NCI-H460 (cell line): ENCODE measurements around the gene KLK7. TPM values are rescaled to one million over a fixed set of nuclear protein-coding genes. Genes with fewer than 3 reads are reported as not detected.
"Not testable (repeated sequence)": the region's sequence is repeated elsewhere in the genome, so short reads cannot be mapped to it uniquely, and the experiment has no call there.

Experiments used
- DNase-seq: peaks from one replicate; pipeline ENCODE4 v3.0.0-alpha.2; 2016; ENCODE audit warnings: low read depth; ENCODE audit errors: extremely low read depth
- total RNA-seq: library from RNA; depleted of rRNA; stranded (reverse); fragments of >200 nt; shearing (Covaris generic); gene quantifications from 2 replicates; pipeline ENCODE4 v1.2.3, GENCODE V29; 2014

Gene KLK7
- total RNA-seq, 1 experiment from 2014 or later = not detected

DNA sequence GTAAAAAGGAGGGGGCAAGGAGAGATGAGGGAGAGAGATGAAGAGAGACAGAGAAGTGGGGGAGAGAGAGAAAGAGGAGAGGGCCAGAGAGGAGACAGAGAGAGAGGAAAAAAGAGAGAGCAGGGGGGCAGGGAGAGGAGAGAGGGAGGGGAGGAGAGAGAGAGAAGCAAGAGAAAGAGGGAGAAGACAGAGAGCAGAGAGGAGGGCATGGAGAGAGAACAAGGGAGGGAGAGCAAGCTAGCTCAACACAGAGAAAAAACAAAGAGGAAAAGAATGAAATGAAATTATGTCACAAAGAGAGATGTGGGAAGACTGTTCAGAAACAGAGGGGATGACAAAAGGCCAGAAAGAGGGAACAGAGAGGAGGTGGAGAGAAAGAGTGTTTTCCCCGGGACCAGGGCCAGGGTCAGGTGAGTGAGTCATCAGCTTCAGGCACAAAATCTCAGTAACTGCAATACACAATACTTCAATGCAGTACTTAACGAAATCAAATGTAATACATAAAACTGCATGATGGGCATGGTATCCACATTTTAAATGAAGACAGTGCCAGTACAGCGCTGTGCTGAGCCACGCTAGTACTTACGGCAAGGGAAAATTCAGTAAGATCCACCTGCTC lies 4.8 kb downstream of the KLK7 start:
- no peak for DNase-seq

DNA sequence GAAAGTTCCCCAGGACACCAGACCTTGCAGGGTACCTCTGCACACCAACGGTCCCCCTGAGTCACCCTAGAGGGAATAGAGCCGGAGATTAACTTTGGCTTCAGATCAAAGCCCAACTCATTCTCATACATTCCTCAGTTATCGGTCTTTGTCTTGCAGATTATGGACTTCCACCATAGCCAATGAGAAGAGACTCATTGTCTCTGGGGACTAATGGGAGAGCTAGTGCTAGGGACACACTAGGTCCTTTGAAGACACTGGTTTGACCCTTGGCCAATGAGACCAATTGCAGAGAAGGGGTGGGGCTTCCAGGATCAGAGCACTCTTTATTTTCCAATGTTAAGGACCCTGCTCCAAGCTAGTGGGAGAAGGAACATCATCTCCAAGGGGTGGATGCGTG lies 6.1 kb downstream of the KLK7 start:
- no peak for DNase-seq

DNA sequence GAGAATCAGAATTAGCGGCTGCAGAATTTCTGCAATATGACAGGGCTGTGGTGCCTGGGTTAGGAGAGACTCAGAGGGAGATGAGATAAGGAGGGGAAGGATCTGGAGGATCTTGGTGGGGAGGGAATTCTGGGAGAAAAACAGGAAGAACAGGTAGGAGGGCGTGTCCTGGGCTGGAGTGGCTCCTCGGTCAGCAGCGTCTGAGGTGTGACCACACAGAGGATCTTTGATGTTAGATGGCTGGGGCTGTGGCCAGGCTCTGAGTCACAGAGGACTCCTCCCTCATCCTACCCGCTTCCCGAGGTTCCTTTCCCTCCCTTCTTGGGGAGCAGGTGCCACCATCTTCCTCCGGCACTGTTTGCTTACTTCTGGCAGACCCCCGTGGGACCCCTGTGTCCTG lies 8.0 kb downstream of the KLK7 start:
- no peak for DNase-seq

DNA sequence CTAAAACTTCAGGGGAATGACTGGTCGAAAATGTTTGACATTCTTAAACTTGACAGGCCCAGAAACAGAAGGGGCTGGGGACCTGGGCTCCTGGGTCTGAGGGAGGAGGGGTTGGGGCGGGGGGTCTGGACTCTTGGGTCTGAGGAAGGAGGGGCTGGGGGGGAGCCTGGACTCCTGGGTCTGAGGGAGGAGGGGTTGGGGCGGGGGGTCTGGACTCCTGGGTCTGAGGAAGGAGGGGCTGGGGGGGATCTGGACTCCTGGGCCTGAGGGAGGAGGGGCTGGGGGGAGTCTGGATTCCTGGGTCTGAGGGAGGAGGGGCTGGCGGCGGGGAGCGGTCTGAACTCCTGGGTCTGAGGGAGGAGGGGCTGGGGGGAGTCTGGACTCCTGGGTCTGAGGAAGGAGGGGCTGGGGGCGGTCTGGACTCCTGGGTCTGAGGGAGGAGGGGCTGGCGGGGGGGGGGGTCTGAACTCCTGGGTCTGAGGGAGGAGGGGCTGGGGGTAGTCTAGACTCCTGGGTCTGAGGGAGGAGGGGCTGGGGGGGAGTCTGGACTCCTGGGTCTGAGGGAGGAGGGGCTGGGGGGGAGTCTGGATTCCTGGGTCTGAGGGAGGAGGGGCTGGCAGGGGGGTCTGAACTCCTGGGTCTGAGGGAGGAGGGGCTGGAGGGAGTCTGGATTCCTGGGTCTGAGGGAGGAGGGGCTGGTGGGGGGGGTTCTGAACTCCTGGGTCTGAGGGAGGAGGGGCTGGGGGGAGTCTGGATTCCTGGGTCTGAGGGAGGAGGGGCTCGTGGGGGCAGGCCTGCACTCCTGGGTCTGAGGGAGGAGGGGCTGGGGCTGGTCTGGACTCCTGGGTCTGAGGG lies 8.8 kb downstream of the KLK7 start:
- no peak for DNase-seq

DNA sequence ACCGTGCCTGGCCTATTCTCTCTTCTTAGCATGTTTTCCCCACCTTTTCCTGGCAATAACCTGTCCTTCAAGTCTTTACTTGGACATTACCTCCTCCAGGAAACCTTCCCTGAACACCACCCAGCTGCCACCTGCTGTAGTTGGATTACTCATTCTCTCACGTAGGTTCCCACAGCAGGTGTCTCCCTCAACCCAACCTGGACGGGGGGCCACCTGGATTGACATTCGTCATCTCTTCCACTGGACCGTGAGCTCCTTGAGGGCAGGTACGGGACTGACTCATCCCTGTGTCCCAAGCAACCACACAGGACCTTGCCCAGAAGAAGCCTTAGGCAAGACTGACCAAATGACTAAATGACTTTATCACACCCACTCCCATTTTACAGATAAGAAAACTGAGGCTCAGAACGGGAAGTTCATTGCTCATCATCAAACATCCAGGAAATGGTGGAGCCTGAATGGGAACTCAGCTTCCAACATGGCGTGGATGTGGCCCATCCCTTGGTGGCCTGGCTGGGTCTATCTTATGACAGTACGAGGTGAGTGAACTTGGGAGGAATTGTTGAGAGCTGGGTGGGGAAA lies 10.8 kb downstream of the KLK7 start:
- DNase-seq = no peak

DNA sequence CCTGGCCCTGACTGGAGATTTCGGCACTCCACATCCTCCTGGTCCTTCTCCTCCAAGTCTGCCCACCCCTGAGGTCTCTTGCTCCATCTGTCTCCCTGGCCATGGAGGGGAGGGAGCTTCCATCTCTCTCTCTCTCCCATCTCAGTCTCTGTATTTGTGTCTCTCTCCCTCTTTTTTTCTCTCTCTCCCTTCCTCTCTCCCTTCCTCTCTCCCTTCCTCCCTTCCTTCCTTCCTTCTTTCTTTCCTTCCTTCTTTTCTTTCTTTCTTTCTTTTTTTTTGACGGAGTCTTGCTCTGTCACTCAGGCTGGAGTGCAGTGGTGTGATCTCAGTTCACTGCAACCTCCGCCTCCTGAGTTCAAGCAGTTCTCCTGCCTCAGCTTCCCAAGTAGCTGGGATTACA lies 13.9 kb downstream of the KLK7 start:
- DNase-seq = not testable (repeated sequence)

DNA sequence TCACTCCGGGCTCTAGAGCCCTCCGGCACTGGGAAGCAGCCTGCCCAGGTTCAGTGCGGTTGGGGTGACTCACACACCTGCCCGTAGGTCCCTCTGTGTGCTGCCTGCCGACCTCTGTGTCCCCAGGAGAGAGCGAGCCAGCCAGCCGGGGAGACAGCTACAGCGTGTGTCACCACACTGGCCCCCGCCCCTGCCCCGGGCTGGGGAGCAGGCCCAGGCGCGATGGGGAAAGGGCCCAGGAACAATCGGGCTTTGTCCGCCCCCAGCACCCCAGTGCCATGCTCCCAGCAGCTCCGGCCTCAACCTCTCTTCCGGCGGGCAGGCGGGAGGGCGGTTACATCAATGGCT lies 14.3 kb downstream of the KLK7 start, which contains the start of gene KLK6:
Gene KLK6, minus strand, starts transcription at position 179 of the 348 bp plus-strand sequence. CDS start 1,487 bp downstream, outside the sequence.
- DNase-seq = no peak

DNA sequence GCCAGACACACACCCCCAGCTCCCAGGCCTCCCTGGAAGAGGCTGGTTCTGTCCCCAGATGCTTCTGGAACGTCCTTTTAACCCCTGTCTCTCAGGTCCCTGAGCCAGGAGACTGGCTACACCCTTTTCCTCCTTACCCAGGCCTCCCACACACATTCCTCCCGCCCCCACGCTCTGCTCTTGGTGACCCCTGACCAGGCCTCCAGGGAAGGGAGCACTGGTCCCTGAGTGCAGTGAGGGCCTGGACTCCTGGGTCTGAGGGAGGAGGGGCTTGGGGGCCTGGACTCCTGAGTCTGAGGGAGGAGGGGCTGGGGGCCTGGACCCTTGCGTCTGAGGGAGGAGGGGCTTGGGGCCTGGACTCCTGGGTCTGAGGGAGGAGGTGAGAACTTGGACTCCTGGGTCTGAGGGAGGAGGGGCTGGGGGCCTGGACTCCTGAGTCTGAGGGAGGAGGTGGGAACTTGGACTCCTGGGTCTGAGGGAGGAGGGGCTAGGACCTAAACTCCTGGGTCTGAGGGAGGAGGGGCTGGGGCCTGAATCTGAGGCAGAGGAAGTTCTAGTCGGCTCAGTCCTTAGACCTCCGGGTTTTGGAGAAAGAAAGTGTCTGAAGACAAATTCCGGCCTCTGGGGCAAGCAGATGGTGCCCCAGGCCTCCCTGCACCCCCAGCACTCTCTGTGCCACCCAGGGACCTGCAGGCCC lies 14.9 kb downstream of the KLK7 start:
- DNase-seq = no peak

DNA sequence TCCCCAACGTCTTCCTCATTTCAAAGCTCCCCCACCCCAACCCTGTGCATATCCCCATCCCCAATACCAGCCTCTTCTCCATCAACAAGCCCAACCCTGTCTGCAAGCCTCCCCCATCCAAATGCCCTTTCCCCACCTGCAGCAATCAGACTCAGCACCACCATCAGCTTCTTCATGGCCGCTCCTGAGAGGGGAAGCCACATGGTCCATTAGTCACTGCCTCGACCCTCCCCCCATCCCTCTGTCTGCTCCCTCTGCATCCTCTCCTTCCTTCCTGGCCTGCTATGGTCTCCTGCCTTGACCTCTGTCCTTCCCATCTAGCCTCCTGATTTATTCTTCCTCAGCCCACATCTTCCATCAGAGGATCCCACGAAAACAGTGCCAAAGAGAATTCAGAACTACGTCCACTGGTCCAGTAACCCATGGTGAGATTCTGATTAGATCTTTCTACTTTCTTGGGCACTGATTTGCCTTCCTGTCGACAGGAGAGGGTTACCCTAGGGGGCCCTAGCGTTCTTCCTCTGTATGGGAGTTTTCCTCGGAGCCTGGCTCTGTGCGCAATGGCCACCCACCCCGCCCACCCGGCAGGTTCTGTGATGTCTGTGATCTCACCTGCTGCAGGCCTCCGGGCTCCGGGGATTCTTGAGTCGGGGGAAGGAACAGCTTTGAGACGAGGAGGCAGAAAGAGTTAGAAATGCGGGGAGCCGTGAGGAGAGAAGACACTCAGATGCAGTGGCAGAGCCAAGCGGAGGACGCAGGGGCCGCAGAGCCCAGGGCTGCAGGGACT lies 15.6 kb downstream of the KLK7 start:
- DNase-seq = no peak

DNA sequence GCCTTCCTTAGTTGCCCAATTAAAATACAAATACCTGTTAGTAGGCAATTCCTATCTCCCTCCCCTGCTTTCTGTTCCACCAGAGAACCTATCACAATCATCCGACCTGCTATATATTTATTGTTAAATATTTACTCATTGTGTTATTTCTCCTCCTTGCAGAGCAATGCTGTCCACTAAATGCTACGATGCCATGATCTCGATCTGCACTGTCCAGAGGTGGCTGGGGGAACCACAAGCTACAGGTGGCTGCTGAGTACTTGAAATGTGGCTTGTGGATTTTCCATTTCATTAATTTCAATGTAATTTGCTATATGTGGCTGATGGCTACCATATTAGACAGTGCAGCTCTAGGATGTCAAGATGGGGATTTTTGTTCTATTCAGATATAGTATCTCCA lies 19.5 kb downstream of the KLK7 start:
- no peak for DNase-seq

DNA sequence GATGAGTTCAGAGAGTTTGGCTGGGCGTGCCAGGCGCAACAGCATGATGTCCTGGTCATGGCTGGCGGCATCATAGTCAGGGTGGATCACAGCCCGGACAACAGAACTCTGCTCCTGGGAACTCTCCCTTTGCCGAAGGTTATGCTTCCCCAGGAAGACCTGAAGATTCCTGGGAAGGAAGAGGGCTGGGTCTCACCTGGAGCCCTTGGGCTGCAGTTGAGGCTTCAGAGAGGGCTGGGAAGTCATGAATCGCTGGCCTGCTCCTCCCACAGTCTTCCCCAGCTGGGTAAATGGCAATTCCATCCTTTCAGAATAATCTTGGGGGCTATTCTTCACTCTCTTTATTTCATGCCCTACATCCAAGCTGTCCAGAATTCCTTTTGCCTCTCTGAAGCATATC lies 20.3 kb downstream of the KLK7 start:
- DNase-seq = no peak

DNA sequence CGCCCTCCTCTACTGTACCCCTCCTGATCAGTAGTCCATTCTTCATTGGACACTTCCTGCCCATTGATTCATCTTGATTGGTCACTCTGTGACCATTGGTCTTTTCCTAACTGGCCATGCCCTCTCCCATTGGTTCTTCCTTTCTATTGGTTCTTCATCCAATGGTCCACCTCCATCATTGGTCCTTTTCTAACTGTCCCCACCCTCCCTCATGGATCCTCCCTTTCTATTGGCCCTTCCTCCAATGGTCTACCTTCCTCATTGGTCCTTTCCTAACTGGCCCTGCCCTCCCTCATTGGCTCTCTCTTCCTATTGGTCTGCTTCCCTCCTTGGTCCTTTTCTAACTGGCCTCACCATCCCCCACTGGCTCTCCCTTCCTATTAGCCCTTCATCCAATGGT lies 21.5 kb downstream of the KLK7 start:
- no peak for DNase-seq

DNA sequence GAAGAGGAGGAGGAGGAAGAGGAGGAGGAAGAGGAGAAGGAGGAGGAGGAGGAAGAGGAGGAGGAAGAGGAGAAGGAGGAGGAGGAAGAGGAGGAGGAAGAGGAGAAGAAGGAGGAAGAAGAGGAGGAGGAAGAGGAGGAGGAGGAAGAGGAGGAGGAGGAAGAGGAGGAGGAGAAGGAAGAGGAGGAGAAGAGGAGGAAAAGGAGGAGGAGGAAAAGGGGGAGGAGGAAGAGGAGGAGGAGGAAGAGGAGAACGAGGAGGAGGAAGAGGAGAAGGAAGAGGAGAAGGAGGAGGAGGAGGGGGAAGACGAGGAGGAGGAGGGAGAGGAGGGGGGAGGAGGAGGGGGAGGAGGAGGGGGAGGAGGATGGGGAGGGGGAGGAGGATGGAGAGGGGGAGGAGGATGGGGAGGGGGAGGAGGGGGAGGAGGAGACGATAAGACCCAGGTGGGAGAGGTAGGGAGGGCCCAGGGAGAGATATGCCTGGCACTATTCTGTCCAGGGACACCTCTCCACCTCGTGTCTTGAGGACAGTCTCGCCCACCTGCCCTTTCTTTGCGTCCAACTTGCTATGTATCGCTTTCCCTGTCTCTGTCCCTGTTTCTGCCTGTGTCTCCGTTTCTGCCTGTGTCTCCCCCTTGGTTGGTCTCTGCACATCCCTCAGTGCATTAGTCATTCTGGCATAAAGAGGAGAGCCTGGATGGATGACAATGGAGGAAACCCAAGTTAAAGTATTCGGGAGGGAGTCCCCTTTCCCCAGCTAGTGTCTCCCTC lies 23.8 kb downstream of the KLK7 start:
- no peak for DNase-seq

DNA sequence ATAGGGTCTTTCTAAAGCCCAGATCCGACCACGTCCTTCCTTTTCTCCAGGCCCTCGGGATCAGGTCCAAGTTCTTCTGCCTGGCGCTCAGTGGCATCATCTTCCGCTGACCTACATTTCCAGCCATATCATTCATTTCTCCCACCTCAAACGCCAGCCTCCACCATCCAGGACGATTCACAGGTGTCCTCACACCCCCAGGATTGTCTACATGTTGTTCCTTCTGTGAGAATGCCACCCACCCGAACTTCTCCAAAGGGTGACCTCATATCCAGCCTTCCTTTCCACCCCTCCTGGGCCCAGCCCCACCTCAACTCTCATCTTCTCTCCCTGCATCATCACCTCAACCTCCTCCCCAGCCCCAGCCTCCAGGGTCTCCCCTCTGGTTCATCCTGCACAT lies 26.1 kb downstream of the KLK7 start:
- no peak for DNase-seq

DNA sequence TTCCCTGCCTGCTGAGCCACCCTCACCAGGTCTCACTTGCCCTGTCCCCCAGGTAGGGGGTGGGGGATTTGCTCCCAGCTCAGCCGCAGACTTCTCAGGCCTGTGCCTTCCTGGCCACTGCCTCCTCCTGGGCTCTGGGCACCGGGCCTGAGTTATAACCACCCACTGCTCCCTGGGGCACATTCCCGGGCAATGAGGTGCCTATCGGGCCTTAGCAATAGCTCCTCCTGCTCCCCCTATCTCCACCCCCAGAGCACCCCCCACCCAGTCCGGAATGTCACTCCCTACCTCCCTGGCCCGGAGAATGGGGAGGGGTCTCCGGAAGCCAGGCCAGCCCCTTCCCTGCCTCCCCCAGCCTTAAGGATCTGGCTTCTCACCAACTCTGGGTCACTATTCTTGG lies 30.8 kb downstream of the KLK7 start, which contains the start of gene KLK5:
Gene KLK5, minus strand, starts transcription at position 129 of the 400 bp plus-strand sequence. CDS start 381 bp downstream, outside the sequence.
- DNase-seq = no peak

DNA sequence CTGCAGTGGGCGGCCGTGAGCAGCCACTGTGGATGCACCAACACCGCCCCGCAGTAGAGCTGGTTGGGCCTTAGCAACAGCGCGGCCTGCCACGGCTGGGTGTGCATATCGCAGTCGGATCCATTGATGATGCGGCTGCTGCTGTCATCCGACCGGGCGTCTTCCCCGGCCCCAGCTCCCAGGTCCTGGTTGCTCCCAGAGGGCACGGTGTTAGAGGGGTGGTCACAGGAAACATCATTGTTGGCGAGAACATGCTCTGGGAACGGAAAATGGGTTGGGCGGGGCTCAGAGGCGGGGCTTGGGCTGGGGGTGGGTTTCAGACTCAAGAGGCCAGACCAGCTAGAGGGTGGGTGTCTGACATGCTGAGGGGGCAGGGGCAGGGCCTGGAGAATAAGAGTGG lies 33.9 kb downstream of the KLK7 start:
- DNase-seq = no peak

DNA sequence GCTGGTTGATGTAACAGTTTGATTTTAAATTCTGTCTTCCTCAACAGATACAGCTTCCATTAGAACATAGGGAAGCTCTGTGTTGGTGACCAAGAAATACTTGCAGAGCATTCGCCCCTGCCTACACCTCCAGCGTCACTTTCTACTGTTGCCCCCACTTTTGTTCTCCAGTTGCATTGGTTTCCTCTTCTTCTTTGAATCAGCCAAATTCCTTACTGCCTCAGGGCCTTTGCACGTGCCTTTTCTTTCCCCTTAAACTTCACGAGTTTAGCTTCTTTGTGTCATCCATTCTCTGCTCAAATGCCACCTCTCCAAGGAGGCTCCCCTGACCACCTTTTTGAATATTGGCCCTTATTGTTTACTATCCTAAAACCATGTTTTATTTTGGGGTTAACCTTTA lies 36.6 kb downstream of the KLK7 start:
- DNase-seq = no peak

DNA sequence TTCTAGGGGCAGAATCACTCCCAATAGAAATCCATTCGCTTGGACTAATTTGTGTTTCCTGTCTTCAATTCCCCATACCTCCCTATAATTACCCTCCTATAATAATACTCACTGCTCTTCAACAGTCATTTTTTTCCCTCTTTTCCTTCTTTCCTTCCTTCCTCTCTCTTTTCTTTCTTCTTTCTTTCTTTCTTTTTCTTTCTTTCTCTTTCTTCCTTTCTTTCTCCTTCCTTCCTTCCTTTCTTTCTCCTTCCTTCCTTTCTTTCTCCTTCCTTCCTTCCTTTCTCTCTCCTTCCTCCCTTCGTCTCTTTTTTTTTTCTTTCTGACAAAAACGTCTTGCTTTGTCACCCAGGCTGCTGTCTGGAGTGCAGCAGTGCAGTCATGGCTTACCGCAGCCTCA lies 38.9 kb downstream of the KLK7 start:
- no peak for DNase-seq

DNA sequence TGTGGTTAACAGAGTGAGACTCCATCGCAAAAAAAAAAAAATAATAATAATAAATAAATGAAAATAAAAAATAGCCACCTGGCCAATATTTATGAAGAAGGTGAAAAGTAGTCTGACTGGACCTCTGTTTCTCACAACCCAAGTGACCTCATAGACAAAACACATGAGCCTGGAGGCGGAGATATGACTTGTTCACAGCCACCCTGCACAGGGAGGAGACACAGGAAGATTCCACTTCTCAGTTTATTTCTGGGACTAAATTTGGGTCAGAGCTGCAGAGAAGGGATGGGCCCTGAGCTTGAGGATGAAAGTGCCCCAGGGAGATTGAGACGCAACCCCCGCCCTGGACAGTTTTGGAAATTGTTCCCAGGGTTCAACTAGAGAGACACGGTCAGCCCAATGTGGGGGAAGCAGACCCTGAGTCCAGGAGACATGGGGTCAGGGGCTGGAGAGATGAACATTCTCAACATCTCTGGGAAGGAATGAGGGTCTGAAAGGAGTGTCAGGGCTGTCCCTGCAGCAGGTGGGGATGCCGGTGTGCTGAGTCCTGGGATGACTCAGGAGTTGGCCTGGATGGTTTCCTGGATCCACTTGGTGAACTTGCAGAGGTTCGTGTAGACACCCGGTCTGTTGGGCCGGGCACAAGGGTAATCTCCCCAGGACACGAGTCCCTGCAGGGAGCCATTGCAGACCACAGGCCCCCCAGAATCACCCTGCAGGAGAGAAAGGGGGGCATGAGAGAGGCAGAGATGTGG lies 40.5 kb downstream of the KLK7 start:
- no peak for DNase-seq
